GM12878 (cell line): ENCODE results near the gene SATB2. TPM values are rescaled to one million over a fixed set of nuclear protein-coding genes. Genes with fewer than 3 reads are reported as not detected.

Experiments used
- ATAC-seq: fragments of 200-7000 bp; cut with Tn5 transposase; 3 replicates; pipeline ENCODE4 v1.9.1; 2020; ENCODE audit warnings: mild to moderate bottlenecking, moderate library complexity
- BruUV-seq: library from RNA; stranded (reverse); fragments of 400-500 nt; replicated peaks from 2 replicates; lab custom pipeline; 2021; lab: Mats Ljungman, UMichigan
- CTCF ChIA-PET: fragments of 300-600 bp; sonication (Branson Sonifier 250); formaldehyde crosslinking; extraction: SDS; loops from one replicate; lab custom pipeline; 2021; ENCODE audit warnings: inconsistent platforms; lab: Yijun Ruan, JAX
- POLR2A ChIA-PET: fragments of 350-600 bp; formaldehyde crosslinking; extraction: SDS; loops from one replicate; lab custom pipeline; 2021; ENCODE audit warnings: inconsistent platforms; lab: Charles Lee
- RAD21 ChIA-PET: fragments of 300-600 bp; sonication (Branson Sonifier 250); formaldehyde crosslinking; loops from one replicate; lab custom pipeline; 2023; ENCODE audit warnings: antibody characterized with exemption; ENCODE audit not compliant: unreplicated experiment; lab: Charles Lee
- SMC1A ChIA-PET: fragments of 300-600 bp; sonication (Branson Sonifier 250); formaldehyde crosslinking; loops from one replicate; lab custom pipeline; 2023; ENCODE audit not compliant: unreplicated experiment, uncharacterized antibody; lab: Charles Lee
- DNase-seq: peaks from one replicate; pipeline ENCODE4 v3.0.0-alpha.2; 2011; ENCODE audit warnings: low read depth, low spot score
- FAIRE-seq: peaks from 3 replicates; lab custom pipeline; 2011; peaks lifted over from hg19 to GRCh38; lab: Jason Lieb, UNC
- H2AFZ ChIP-seq: 2 replicates; pipeline ENCODE4 v1.6.0; 2011; ENCODE audit warnings: low read depth, low read length, control low read depth; ENCODE audit not compliant: control insufficient read depth
- H3K27ac ChIP-seq: 2 replicates; pipeline ENCODE4 v1.5.1; 2011; ENCODE audit warnings: control low read depth; ENCODE audit not compliant: control insufficient read depth, insufficient read depth
- H3K27me3 ChIP-seq, 2 experiments: replicated peaks in 1 of 2; 2 replicates each; pipeline versions ENCODE4 v1.6.0 to v1.6.1; 2011; ENCODE audit warnings: low read length in 1 of 2; ENCODE audit not compliant: control insufficient read depth in 2 of 2, insufficient read depth in 2 of 2
- H3K36me3 ChIP-seq, 2 experiments: 2 replicates each; pipeline ENCODE4 v1.5.1; 2011; ENCODE audit warnings: low read length in 1 of 2; ENCODE audit not compliant: control insufficient read depth in 2 of 2, insufficient read depth in 2 of 2
- H3K4me1 ChIP-seq: 2 replicates; pipeline ENCODE4 v1.6.1; 2011; ENCODE audit warnings: mild to moderate bottlenecking, low read length, moderate library complexity, mixed read lengths; ENCODE audit not compliant: control insufficient read depth, insufficient read depth
- H3K4me2 ChIP-seq: 2 replicates; pipeline ENCODE4 v1.6.0; 2011; ENCODE audit warnings: control low read depth; ENCODE audit not compliant: control insufficient read depth, insufficient read depth
- H3K4me3 ChIP-seq: fragments of 200-600 bp; sonication (generic); 2 replicates; pipeline ENCODE4 v1.5.1; 2016
- H3K79me2 ChIP-seq: 2 replicates; pipeline ENCODE4 v1.6.0; 2011; ENCODE audit warnings: low read length; ENCODE audit not compliant: control insufficient read depth, insufficient read depth
- H3K9ac ChIP-seq: 2 replicates; pipeline ENCODE4 v1.8.0; 2011; ENCODE audit warnings: low read length, control low read depth, mixed read lengths; ENCODE audit not compliant: control insufficient read depth, insufficient read depth
- H3K9me3 ChIP-seq: replicated peaks from 3 replicates; pipeline ENCODE4 v1.5.1; 2011; ENCODE audit warnings: mild to moderate bottlenecking, low read length; ENCODE audit not compliant: control insufficient read depth, insufficient read depth
- H4K20me1 ChIP-seq: 2 replicates; pipeline ENCODE4 v1.6.0; 2011; ENCODE audit not compliant: control insufficient read depth, insufficient read depth
- DPF2 ChIP-seq: fragments of 450-650 bp; IDR thresholded peaks from 2 replicates; pipeline ENCODE4 v1.6.1; 2017; ENCODE audit warnings: mild to moderate bottlenecking
- E2F8 ChIP-seq: fragments of 450-650 bp; IDR thresholded peaks from 2 replicates; pipeline ENCODE4 v1.6.1; 2018; ENCODE audit warnings: mild to moderate bottlenecking, low read depth, moderate library complexity; ENCODE audit not compliant: partially characterized antibody
- HDAC6 ChIP-seq: fragments of 200-600 bp; sonication (generic); IDR thresholded peaks from one replicate; pipeline ENCODE4 v1.8.0; 2017; ENCODE audit warnings: antibody characterized with exemption; ENCODE audit not compliant: unreplicated experiment
- NFYA ChIP-seq: IDR thresholded peaks from 2 replicates; pipeline ENCODE4 v1.6.1; 2011; ENCODE audit warnings: low read depth, mild to moderate bottlenecking, low read length, improper control_type of control experiment, borderline replicate concordance
- NKRF ChIP-seq: fragments of 450-650 bp; conservative IDR thresholded peaks from 2 replicates; pipeline ENCODE4 v1.6.1; 2017; ENCODE audit warnings: mild to moderate bottlenecking, moderate library complexity
- RAD51 ChIP-seq: fragments of 450-650 bp; IDR thresholded peaks from 2 replicates; pipeline ENCODE4 v1.6.1; 2016; ENCODE audit warnings: moderate library complexity, mild to moderate bottlenecking, inconsistent platforms
- RBBP5 ChIP-seq: fragments of 200-600 bp; sonication (generic); conservative IDR thresholded peaks from 2 replicates; pipeline ENCODE4 v1.6.1; 2016
- SP1 ChIP-seq: IDR thresholded peaks from one replicate; pipeline ENCODE4 v1.6.1; 2011; ENCODE audit warnings: low read depth, low read length
- TCF3 ChIP-seq: IDR thresholded peaks from 2 replicates; pipeline ENCODE4 v1.6.1; 2012; ENCODE audit warnings: low read depth, mild to moderate bottlenecking, low read length, borderline replicate concordance; ENCODE audit not compliant: insufficient read depth
- YY1 ChIP-seq: IDR thresholded peaks from 2 replicates; pipeline ENCODE4 v1.6.1; 2011; ENCODE audit warnings: low read depth, mild to moderate bottlenecking, low read length
- ZBTB11 ChIP-seq: fragments of 450-650 bp; formaldehyde crosslinking; IDR thresholded peaks from 2 replicates; pipeline ENCODE4 v1.5.0; 2022; ENCODE audit warnings: mild to moderate bottlenecking, missing genetic modification characterization
- ZNF217 ChIP-seq: fragments of 450-650 bp; IDR thresholded peaks from 2 replicates; pipeline ENCODE4 v1.6.1; 2017; ENCODE audit warnings: antibody characterized with exemption, mild to moderate bottlenecking
- ZNF274 ChIP-seq: IDR thresholded peaks from one replicate; pipeline ENCODE4 v1.8.0; 2011; ENCODE audit not compliant: insufficient read length, insufficient read depth
- ZSCAN29 ChIP-seq: fragments of 450-650 bp; IDR thresholded peaks from 2 replicates; pipeline ENCODE4 v1.6.1; 2017; ENCODE audit warnings: mild to moderate bottlenecking, moderate library complexity
- WGBS: methylation state at CpG from one replicate; pipeline ENCODE4 v1.1.6; 2016; ENCODE audit warnings: low lambda C conversion rate; ENCODE audit not compliant: insufficient replicate concordance, insufficient coverage; ENCODE audit errors: missing lambda C conversion rate; 5-methylcytosine and 5-hydroxymethylcytosine counted together
- in situ Hi-C: fragments of 300-500 bp; cut with MboI; formaldehyde crosslinking; loops from 9 replicates; pipeline ENCODE4 v1.14.3; 2018; ENCODE audit warnings: mixed read lengths
- intact Hi-C: fragments of 100-400 bp; cut with micrococcal nuclease; formaldehyde crosslinking; loops from one replicate; pipeline ENCODE4 v1.14.2; 2022; ENCODE audit not compliant: unreplicated experiment
- polyA plus RNA-seq, 11 experiments: library from polyadenylated mRNA; depleted of rRNA in 4 of 11; unstranded in 6 of 11; stranded (reverse) in 5 of 11; fragments of >200 nt; fragmentation: Nextera tagmentation in 4 of 11; fragmentation: Illumina TruSeq in 1 of 11; extraction: Ambion mirVana in 4 of 11; extraction: Trizol in 1 of 11; gene quantifications; 1 replicate in 1 of 11; 2 replicates in 10 of 11; pipeline versions ENCODE4 v1.2.1 to v1.2.3, GENCODE V29; 2011 to 2016; ENCODE audit warnings: inconsistent platforms in 2 of 11, missing spikeins in 2 of 11, low read depth in 1 of 11
- total RNA-seq, 4 experiments: library from RNA; depleted of rRNA in 3 of 4; stranded (reverse); fragments of >200 nt in 3 of 4; fragmentation: Illumina TruSeq in 1 of 4; extraction: Trizol in 1 of 4; gene quantifications; 2 replicates each; pipeline versions ENCODE4 v1.2.1 to v1.2.3, GENCODE V29; 2013 to 2021

SATB2 gene
- total and polyA plus RNA-seq, 10 of the 15 experiments (the other 5 are each of a cell fraction or from before 2014, with no cell fraction given), result 0.03 to 0.56 (median 0.08) TPM; not detected in 3

- Histone ChIP-seq H3K4me1 (no peaks in the 10 kb centered on the region), H3K9ac (no peak overlapping the region), H3K4me3 (no peak overlapping the region), H3K36me3 (no peaks in the 10 kb centered on the region), H4K20me1 (no peaks in the 10 kb centered on the region), H3K27me3 (no peaks in the 10 kb centered on the region), H3K9me3 (no peaks in the 10 kb centered on the region), H2AFZ (no peak overlapping the region), H3K27ac (no peak overlapping the region), H3K4me2 (no peak overlapping the region), H3K79me2 (no peaks in the 10 kb centered on the region)
- SMC1A ChIA-PET, result interaction anchor here (2.3 kb wide), 1 partner anchor 10 kb away, joined by 8 read pairs; no protein-coding TSS in a partner anchor
- POLR2A ChIA-PET, result no interaction called here
- in situ Hi-C loops, result no loop called here
- WGBS, result 49% methylated on average over 7 of the region's 7 CpGs
- RAD21 ChIA-PET, result no interaction called here
- DNase-seq (no peak), ATAC-seq (no peak), FAIRE-seq (no peak)
- BruUV-seq, result no TSS peak
- intact Hi-C loops, result no loop called here
- CTCF ChIA-PET, result no interaction called here
- no peak for TF ChIP-seq TCF3
- no peak for TF ChIP-seq NKRF
- no peak for TF ChIP-seq RAD51
- no peak for TF ChIP-seq HDAC6
- no peak for TF ChIP-seq ZNF217
- TF ChIP-seq E2F8, result no peak
- TF ChIP-seq DPF2, result no peak
- no peak for TF ChIP-seq SP1
- TF ChIP-seq RBBP5, result no peak
- TF ChIP-seq ZSCAN29, result no peak
- no peak for TF ChIP-seq ZNF274
- no peak for TF ChIP-seq ZBTB11 (CRISPR knock-in tag)
- no peak for TF ChIP-seq NFYA
- no peak for TF ChIP-seq YY1
Measured at GRCh38 chr2:199348871-199349270, 108.9 kb downstream of the SATB2 start.
